Measurements from ENCODE around the gene REPIN1. TPM values are rescaled to one million over a fixed set of nuclear protein-coding genes. Genes with fewer than 3 reads are reported as not detected.
A peak's percentile ranks its signal among the peaks of the same experiment; 100 is the strongest.

The REPIN1 gene
- total RNA-seq, 2 donors from 2014 or later: 57.1 to 77.4 TPM

DNA sequence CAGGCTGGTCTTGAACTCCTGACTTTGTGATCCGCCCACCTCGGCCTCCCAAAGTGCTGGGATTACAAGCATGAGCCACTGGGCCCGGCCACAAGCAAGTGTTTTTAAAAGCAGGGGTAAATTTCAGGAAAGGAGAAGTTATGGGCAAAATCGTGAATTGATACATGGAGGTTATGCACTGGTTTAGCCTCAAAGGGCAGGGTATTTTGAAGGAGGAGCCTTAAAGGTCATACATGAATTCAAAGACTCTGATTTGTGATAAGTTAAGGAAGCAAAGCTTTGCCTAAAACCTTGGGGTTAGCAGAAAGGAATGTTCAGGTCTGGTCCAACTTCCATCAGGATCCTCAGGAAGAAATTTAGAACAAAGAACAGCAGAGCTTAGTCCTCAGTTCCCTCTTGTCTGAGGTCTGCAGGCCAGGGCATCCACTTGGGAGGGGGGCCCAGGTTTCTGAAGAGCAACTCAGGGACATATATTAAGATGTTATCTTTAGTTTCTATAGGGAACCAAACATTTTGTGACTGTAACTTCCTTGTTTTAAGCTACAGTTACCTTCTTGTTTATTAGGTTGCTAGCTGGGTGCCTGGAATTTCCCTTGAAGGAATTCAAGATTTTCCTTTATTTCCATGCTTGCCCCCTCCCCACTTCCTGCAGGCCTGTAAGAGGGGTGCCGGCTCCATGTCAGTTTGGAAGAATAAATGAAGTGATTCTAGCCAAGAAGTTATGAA lies 2.8 kb upstream of the REPIN1 start:
- H3K27ac Mint-ChIP-seq: peak overlapping the region in 1 of 2 donors; percentile 50
- H3K9me3 Mint-ChIP-seq: no peaks in the 10 kb centered on the region
- DNase-seq (ENCODE audit: low spot score in 2 of 2): no peak
- peaks cover 0 to 5% of the 10 kb centered on the region in 2 donors for H3K36me3 Mint-ChIP-seq
- ATAC-seq: no peak

DNA sequence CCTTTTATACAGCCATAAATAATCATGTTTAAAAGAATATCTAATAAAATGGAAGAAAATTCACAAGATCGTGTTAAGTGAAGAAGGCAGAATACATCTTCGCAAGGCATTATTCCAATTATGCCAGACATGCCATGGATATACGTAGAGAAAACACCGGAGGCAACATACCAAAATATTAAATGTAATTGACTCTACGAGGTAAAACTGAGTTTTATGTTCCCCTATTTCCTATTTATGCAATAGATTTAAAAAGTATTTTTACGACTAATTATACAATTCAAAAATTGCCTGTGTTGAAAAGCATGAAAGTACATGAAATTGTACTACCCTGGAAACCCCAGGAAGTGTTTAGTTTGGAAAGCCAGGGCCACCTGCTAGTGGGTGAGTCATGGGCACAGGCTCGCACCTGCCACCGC lies 936 bp upstream of the REPIN1 start:
- ATAC-seq (peak; percentile 65 to 74), DNase-seq (ENCODE audit: low spot score in 2 of 2) (no peak)
- H3K9me3 Mint-ChIP-seq: no peaks in the 10 kb centered on the region
- peak overlapping the region; percentile 88 to 94 for H3K27ac Mint-ChIP-seq
- peaks cover 0 to 5% of the 10 kb centered on the region in 2 donors for H3K36me3 Mint-ChIP-seq

DNA sequence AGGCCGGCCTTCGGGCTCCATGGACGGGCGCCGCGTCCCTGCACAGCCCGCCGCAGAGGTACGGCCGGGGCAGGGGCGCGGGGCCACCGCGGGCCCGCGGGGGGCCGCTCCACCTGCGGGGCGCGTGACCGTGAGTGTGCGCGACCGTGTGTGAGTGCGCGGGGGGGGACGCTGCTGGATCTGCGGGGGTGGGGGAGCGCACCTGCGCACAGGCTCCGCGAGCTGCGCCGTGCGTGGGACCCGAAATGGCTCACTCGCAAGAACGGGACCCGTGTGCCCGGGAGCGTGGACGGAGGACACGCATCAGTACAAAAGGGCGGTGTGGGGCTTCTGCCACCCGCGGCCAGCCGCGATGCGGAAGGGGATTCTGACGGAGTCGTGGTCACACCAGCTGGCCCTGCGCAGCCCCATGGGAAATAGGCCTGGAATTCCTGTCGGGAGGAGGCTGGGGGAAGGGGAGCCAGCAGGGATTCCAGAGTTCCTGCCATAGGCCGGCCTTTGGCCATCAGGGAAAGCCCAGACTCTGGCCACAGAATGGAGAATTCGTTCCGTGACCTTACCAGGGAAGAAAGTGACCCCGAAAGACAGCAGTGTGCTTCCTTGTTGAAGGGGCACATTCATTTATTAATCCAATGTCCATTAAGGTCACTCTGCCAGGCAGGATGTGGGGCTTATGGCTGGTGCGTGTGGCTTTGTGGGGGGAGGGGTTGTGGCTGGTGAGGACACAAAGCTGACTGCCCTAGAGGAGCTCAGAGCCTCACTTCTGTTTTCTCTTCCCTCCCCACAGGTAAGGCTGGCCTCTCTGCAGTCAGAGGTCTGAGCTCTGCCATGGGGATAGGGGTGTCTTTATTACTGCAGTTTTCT lies 494 bp downstream of the REPIN1 start:
- DNase-seq (ENCODE audit: low spot score in 2 of 2): peak in 1 of 2 donors; percentile 42
- H3K27ac Mint-ChIP-seq: peak overlapping the region; percentile 90 to 98
- H3K36me3 Mint-ChIP-seq: peaks cover 0 to 5% of the 10 kb centered on the region in 2 donors
- H3K9me3 Mint-ChIP-seq: no peaks in the 10 kb centered on the region
- peak in 1 of 2 donors; percentile 52 for ATAC-seq

DNA sequence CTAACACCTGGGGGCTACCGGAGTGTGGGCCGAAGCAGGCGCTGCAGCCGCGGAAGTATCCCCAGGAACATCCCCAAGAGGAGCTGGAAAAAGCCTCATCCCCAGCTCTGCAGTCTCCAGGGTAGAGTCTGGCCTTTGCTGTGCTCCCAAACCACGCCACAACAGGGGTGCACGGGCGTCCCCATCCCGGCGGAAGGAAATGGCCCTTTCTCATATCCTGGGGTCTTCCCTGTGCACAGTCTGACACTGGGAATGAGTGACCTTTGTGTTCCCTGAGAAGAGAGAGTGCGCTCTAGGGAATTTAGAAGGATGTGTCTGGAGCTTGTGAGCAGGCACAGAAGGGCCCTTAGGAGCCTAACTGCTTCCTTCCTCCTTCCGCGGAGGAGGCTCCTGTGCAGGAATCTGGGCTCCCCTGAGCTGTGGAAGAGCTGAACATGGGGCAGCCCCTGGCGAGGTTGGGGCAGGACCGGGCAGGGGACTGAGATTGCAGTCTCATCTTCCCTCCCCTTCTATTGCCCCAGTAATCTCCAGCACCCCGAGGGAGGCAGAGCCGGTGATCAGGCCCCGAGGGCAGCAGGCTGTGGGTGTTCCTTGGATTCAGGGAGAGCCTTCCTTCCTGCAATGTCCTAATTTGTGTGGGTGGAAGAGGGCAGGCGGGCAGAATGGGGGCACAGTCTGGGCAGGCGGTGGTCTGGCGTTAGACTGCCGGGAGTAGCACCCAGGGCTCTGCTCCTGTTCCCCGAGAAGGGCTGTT lies 1.3 kb downstream of the REPIN1 start:
- no peaks in the 10 kb centered on the region for H3K9me3 Mint-ChIP-seq
- ATAC-seq: peak in 1 of 2 donors; percentile 30
- peaks cover 0 to 5% of the 10 kb centered on the region in 2 donors for H3K36me3 Mint-ChIP-seq
- H3K27ac Mint-ChIP-seq: peak overlapping the region in 1 of 2 donors; percentile 90
- DNase-seq (ENCODE audit: low spot score in 2 of 2): no peak

DNA sequence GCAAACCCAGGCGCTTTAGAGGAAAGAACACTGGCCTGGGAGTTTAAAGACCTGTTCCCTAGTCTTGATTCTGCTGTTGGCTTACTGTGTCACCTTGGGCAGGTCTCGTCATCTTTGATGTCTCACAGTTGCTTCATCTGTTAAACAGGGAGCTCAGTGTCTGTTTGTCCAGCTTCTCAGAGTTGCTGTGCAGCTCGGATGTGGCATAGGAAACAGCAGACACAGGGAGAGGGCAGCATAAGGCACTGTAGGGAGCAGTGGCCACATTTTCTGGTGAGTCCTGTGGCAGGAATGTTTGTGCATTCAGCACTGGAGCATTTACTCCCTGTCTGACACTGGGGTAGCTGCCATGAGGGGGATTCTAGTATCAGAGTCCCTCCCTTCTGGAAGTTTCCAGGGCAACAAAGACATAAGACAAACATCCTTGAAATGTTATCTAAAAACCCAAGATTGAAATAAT lies 2.0 kb downstream of the REPIN1 start:
- ATAC-seq (no peak), DNase-seq (ENCODE audit: low spot score in 2 of 2) (no peak)
- Mint-ChIP-seq H3K36me3 (peaks cover 0 to 5% of the 10 kb centered on the region in 2 donors), H3K9me3 (no peaks in the 10 kb centered on the region), H3K27ac (no peak overlapping the region)

DNA sequence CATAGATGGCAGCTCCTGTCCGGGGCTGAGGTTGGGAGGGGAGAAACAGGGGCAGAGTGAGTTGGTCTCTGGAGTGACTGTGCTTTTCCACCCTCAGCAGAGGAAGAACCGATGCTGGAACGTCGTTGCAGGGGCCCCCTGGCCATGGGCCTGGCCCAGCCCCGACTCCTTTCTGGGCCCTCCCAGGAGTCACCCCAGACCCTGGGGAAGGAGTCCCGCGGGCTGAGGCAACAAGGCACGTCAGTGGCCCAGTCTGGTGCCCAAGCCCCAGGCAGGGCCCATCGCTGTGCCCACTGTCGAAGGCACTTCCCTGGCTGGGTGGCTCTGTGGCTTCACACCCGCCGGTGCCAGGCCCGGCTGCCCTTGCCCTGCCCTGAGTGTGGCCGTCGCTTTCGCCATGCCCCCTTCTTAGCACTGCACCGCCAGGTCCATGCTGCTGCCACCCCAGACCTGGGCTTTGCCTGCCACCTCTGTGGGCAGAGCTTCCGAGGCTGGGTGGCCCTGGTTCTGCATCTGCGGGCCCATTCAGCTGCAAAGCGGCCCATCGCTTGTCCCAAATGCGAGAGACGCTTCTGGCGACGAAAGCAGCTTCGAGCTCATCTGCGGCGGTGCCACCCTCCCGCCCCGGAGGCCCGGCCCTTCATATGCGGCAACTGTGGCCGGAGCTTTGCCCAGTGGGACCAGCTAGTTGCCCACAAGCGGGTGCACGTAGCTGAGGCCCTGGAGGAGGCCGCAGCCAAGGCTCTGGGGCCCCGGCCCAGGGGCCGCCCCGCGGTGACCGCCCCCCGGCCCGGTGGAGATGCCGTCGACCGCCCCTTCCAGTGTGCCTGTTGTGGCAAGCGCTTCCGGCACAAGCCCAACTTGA lies 2.7 kb downstream of the REPIN1 start:
- ATAC-seq (no peak), DNase-seq (ENCODE audit: low spot score in 2 of 2) (no peak)
- peaks cover 0 to 5% of the 10 kb centered on the region in 2 donors for H3K36me3 Mint-ChIP-seq
- H3K27ac Mint-ChIP-seq: no peak overlapping the region
- H3K9me3 Mint-ChIP-seq: no peaks in the 10 kb centered on the region

DNA sequence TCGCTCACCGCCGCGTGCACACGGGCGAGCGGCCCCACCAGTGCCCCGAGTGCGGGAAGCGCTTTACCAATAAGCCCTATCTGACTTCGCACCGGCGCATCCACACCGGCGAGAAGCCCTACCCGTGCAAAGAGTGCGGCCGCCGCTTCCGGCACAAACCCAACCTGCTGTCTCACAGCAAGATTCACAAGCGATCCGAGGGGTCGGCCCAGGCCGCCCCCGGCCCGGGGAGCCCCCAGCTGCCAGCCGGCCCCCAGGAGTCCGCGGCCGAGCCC lies 3.3 kb downstream of the REPIN1 start:
- Mint-ChIP-seq H3K36me3 (peaks cover 0 to 5% of the 10 kb centered on the region in 2 donors), H3K9me3 (no peaks in the 10 kb centered on the region), H3K27ac (no peak overlapping the region)
- no peak for DNase-seq (ENCODE audit: low spot score in 2 of 2)
- no peak for ATAC-seq

DNA sequence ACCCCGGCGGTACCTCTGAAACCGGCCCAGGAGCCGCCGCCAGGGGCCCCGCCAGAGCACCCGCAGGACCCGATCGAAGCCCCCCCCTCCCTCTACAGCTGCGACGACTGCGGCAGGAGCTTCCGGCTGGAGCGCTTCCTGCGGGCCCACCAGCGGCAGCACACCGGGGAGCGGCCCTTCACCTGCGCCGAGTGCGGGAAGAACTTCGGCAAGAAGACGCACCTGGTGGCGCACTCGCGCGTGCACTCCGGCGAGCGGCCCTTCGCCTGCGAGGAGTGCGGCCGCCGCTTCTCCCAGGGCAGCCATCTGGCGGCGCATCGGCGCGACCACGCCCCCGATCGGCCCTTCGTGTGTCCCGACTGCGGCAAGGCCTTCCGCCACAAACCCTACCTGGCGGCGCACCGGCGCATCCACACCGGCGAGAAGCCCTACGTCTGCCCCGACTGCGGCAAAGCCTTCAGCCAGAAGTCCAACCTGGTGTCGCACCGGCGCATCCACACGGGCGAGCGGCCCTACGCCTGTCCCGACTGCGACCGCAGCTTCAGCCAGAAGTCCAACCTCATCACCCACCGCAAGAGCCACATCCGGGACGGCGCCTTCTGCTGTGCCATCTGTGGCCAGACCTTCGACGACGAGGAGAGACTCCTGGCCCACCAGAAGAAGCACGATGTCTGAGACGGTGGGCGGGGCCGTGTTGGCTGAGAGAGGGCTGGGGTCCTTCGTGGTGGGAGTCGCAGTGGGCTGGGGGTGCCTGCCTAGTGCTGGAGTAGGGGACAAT lies 3.8 kb downstream of the REPIN1 start:
- DNase-seq (ENCODE audit: low spot score in 2 of 2) (no peak), ATAC-seq (no peak)
- H3K36me3 Mint-ChIP-seq: peaks cover 0 to 5% of the 10 kb centered on the region in 2 donors

DNA sequence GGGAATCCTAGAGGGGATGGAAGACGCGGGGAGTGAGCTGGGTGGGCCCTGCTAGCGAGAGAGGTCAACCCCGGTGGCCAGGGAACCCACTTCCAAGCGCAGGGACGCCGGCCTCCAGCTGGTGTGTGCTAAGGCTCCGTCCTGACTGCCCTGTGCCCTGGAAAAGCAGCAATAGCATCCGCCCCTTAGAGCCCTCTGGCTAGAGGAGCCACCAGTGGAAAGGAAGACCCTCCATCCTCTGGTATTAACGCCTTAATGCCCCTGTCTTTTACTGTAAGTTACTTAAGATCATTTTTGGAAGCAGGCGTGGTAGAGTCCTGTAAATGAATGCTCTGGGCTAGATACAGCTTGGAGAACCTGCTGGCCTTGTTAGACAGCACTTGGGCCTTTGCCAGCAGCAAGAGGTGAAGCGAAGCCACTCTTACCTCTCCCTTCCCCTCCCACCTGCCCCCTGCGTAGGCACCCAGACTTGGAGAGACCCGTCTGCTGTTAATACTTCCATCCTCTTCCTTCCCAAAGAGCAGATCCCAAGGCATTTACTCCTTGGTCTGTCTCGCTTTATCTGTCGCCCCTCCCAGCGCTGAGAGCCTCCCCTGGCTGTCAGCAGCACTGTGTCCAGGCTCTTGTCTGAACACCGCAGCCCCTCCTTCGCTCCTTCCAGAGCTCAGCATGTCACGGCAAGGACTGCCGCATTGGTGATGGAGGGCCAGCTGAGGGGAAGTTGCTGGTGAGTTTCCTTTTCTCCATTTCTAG lies 4.6 kb downstream of the REPIN1 start:
- Mint-ChIP-seq H3K36me3 (peaks cover 0 to 5% of the 10 kb centered on the region in 2 donors), H3K27ac (no peak overlapping the region), H3K9me3 (no peaks in the 10 kb centered on the region)
- no peak for ATAC-seq
- DNase-seq (ENCODE audit: low spot score in 2 of 2): no peak

More for the DNA sequence above, 3.8 kb downstream of the REPIN1 start:
- H3K27ac Mint-ChIP-seq: no peak overlapping the region
- no peaks in the 10 kb centered on the region for H3K9me3 Mint-ChIP-seq

DNA sequence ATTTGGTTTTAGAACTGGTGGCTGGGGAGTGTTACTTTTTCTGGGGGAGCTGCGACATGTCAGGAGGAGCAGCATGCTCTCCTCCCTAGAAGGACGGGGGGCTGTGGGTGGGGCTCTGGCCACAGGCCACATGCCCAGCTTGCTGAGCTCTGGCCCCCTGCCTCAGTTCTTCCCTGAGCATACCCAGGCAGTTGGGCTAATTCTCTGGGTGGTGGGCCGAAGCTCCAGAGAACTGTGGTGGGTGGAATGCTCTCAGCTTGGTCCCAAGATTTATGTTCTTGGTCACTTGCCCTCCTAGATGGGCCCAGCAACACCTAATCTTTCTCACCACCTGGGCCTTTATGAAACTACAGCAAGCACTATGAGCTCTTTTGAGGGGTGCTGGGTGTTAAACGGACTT lies 5.4 kb downstream of the REPIN1 start:
- ATAC-seq: no peak
- no peak for DNase-seq (ENCODE audit: low spot score in 2 of 2)
- peak overlapping the region in 1 of 2 donors; percentile 4 for H3K27ac Mint-ChIP-seq
- peaks cover 0 to 3% of the 10 kb centered on the region in 2 donors for H3K36me3 Mint-ChIP-seq
- H3K9me3 Mint-ChIP-seq: no peaks in the 10 kb centered on the region

DNA sequence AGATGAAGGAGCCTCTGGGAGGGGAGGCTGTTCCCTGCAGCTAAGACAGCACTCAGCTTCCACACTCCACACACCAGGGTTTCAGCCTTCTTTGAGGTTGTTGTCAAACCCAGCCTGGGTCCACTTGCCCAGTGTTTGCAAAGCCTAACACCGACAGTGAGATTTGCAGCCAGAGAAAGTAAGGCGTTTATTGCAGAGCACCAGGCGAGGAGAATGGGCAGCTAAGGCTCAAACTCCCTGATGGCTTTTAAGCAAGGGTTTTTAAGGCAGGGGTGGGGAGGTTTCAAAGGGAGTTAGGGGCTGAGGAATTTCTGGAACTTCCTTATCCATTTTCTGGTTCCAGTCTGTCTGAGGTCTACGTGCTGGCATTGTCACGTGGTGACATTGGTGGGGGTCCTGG lies 5.8 kb downstream of the REPIN1 start:
- Mint-ChIP-seq H3K9me3 (no peaks in the 10 kb centered on the region), H3K27ac (peak overlapping the region in 1 of 2 donors; percentile 4), H3K36me3 (peaks cover 0 to under 1% of the 10 kb centered on the region in 2 donors)
- ATAC-seq (no peak), DNase-seq (ENCODE audit: low spot score in 2 of 2) (no peak)

DNA sequence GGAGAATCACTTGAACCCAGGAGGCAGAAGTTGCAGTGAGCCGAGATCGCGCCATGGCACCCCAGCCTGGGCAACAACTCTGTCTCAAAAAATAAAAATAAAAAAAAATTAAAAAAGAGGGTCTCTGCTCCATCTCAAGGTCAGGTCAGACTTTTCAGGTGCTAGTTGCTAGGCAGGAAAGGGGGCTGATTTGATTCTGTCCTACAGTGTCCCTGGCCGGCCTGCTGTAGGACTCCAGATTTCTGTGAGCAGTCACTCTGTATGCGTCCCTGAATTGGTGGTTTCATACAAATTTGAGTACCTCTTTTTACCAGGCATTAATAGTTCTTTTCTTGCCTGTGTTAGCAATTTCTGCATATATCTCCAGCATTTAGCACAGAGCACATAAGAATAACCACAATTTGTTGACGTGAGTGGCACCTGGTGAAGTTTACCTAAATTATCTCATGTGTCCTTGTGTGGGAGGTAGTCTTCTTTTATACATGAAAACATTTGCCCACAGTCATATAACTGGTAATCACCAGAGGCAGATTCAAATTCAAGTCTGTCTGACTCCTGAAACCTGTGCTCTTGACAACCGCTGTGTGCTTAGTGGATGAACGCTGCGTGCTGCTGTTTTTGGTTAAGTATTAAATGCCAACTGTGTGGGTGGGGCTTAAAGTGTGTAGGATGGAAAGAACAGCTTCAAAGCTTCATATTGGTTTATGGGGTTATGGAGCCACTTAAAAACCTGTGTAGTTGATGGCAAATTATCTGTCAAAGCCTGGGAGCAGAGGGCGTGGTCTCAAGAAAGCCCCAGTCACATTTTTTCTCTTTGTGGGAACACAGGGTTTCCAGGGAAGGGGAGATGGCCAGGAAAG lies 7.3 kb downstream of the REPIN1 start:
- ATAC-seq: peak; percentile 6 to 46
- peak in 1 of 2 donors; percentile 45 for DNase-seq (ENCODE audit: low spot score in 2 of 2)

DNA sequence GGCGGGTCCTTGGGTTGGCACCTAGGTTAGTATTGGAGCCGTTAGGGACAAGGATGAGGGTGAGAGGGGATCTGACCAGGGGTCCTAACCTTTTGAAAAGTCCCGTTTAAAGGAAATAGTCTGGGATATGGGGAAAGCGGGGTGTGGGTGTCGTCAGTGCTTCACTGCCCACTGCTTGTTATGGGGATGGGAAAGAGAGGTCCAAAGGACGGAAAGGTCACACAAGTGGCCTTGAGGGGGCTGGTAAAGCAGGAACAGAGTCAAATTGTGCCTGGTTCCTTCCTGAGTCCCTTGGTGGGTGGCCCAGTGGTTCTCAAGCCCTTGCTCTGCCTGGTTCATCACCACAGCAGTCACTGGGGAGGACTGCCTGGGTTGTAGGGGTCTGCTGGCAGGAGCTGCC lies 7.9 kb downstream of the REPIN1 start:
- DNase-seq (ENCODE audit: low spot score in 2 of 2) (no peak), ATAC-seq (no peak)
- Mint-ChIP-seq H3K36me3 (peaks cover 0 to 5% of the 10 kb centered on the region in 2 donors), H3K27ac (peak overlapping the region; percentile 79 to 93), H3K9me3 (no peaks in the 10 kb centered on the region)

More for the DNA sequence above, 7.3 kb downstream of the REPIN1 start:
- H3K9me3 Mint-ChIP-seq: no peaks in the 10 kb centered on the region
- H3K27ac Mint-ChIP-seq: peak overlapping the region; percentile 79 to 93
- H3K36me3 Mint-ChIP-seq: peaks cover 0 to 5% of the 10 kb centered on the region in 2 donors

DNA sequence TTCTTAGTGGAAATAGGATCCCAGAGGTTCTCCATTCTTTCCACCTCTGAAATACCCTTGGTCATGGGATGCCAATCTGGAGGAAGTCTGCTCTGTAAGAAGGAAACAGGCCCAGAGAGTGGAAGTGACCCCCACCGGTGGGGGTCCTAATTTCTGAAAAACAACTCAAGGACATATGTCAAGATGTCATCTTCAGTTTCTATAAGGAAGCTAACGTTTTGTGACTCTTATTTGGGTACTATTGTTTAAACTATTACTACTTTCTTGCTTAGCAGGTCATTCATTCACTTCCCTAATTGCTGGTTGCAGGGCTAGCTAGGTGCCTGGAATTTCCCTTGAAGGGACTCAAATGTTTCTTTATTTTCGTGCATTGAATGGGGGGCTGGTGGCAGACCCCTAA lies 8.6 kb downstream of the REPIN1 start:
- Mint-ChIP-seq H3K36me3 (peaks cover 0 to 5% of the 10 kb centered on the region in 2 donors), H3K9me3 (no peaks in the 10 kb centered on the region), H3K27ac (peak overlapping the region in 1 of 2 donors; percentile 84)
- no peak for DNase-seq (ENCODE audit: low spot score in 2 of 2)
- no peak for ATAC-seq

Data from activated naive CD4-positive, alpha-beta T cell treated with anti-CD3 and anti-CD28 coated beads, Interleukin-2, amount 50 U/mL, for 72 hours (primary cell).